ENCODE measurements around the gene SLAIN1.

The SLAIN1 gene

GRCh38 chr13:77701305-77701704, 3.8 kb downstream of the SLAIN1 start:
- in situ Hi-C loops (cut with HindIII; ENCODE audit: low pct_ligation_motif_present, low pct_unique_long_range_greater_than_20kb, low sequenced_read_pairs) = no loop called here
- DNase-seq = no peak

DNA sequence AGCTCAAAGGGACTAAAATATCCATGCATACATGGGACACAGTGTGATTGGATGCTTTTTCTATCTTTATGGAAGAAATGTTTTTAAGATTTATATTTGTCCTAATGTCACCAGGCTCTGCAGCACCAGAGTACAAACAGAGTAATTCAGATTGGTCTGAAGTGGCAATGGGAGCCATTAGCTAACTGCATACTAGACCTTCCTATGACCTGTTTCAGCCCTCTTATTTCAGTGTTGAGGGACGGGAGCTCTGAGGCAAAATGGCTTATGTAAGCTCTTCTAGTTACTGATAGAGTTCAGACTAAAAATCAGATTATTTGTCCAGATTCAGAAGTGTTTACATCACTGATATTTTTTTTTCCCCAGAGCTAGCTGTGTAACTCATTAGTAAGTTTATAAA, 4.9 kb downstream of the SLAIN1 start:
- in situ Hi-C loops (cut with HindIII; ENCODE audit: low pct_ligation_motif_present, low pct_unique_long_range_greater_than_20kb, low sequenced_read_pairs) = no loop called here
- no peak for DNase-seq

- DNase-seq = no peak
- in situ Hi-C loops (cut with HindIII; ENCODE audit: low pct_ligation_motif_present, low pct_unique_long_range_greater_than_20kb, low sequenced_read_pairs) = no loop called here
Measured at GRCh38 chr13:77703408-77703807, 5.9 kb downstream of the SLAIN1 start.

- DNase-seq = no peak
- in situ Hi-C loops (cut with HindIII; ENCODE audit: low pct_ligation_motif_present, low pct_unique_long_range_greater_than_20kb, low sequenced_read_pairs) = no loop called here
Measured at GRCh38 chr13:77714119-77714755, 16.8 kb downstream of the SLAIN1 start.

GRCh38 chr13:77715233-77715891, 17.9 kb downstream of the SLAIN1 start:
- DNase-seq = no peak
- in situ Hi-C loops (cut with HindIII; ENCODE audit: low pct_ligation_motif_present, low pct_unique_long_range_greater_than_20kb, low sequenced_read_pairs) = no loop called here

DNA sequence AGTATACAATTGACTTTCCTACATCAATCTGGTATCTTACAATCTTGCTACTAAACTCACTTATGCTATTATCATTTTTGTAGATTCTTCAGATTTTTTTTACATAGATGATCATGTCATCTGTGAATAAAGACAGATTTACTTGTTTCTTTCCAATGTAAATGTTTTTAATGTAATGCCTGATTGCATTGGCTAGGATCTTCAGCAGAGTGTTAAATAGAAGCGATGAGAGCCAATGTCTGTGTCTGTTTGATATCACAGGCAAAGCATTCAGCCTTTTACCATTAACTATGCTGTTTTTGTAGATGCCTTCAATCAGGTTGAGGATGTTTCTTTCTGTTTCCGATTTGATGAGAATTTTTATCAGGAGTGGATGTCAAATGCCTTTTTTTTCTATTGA, 19.2 kb downstream of the SLAIN1 start:
- in situ Hi-C loops (cut with HindIII; ENCODE audit: low pct_ligation_motif_present, low pct_unique_long_range_greater_than_20kb, low sequenced_read_pairs) = no loop called here
- DNase-seq = no peak

- in situ Hi-C loops (cut with HindIII; ENCODE audit: low pct_ligation_motif_present, low pct_unique_long_range_greater_than_20kb, low sequenced_read_pairs) = no loop called here
- no peak for DNase-seq
Measured at GRCh38 chr13:77717508-77717907, 20.0 kb downstream of the SLAIN1 start.

DNA sequence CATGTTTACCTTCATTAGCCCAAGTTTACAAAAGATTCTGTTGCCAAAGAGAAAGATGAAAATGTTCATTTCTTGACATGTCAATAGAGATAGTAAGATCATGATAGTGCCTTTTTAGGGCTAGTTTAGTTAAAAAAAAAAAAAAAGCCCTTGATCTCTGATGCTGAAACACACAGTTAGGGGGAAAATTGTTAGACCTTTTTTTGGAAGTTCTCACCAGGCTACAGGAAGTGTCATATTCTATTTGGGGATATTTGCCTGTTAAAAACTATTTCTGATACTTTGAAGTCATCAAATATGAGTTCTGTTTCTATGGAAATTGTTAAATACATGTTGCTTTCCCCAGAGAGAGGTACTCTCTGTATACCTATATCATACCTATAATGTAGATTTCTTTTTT, 21.6 kb downstream of the SLAIN1 start:
- in situ Hi-C loops (cut with HindIII; ENCODE audit: low pct_ligation_motif_present, low pct_unique_long_range_greater_than_20kb, low sequenced_read_pairs) = no loop called here
- DNase-seq = no peak

DNA sequence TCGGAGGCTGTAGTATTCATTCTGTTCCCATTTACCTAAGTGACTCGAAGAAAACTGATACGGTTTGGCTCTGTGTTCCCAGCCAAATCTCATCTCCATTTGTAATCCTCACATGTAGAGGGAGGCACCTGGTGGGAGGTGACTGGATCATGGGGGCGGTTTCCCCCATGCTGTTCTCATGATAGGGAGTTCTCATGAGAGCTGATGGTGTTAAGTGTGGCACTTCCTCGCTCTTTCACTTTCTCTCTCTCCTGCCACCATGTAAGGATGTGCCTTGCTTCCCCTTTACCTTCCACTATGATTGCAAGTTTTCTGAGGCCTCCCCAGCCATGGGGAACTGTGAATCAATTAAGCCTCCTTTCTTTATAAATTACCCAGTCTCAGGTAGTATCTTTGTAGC, 23.5 kb downstream of the SLAIN1 start:
- DNase-seq = no peak
- in situ Hi-C loops (cut with HindIII; ENCODE audit: low pct_ligation_motif_present, low pct_unique_long_range_greater_than_20kb, low sequenced_read_pairs) = no loop called here

GRCh38 chr13:77724092-77724491, 26.6 kb downstream of the SLAIN1 start:
- in situ Hi-C loops (cut with HindIII; ENCODE audit: low pct_ligation_motif_present, low pct_unique_long_range_greater_than_20kb, low sequenced_read_pairs) = no loop called here
- no peak for DNase-seq

GRCh38 chr13:77725071-77725470, 27.6 kb downstream of the SLAIN1 start:
- no peak for DNase-seq
- in situ Hi-C loops (cut with HindIII; ENCODE audit: low pct_ligation_motif_present, low pct_unique_long_range_greater_than_20kb, low sequenced_read_pairs) = no loop called here

DNA sequence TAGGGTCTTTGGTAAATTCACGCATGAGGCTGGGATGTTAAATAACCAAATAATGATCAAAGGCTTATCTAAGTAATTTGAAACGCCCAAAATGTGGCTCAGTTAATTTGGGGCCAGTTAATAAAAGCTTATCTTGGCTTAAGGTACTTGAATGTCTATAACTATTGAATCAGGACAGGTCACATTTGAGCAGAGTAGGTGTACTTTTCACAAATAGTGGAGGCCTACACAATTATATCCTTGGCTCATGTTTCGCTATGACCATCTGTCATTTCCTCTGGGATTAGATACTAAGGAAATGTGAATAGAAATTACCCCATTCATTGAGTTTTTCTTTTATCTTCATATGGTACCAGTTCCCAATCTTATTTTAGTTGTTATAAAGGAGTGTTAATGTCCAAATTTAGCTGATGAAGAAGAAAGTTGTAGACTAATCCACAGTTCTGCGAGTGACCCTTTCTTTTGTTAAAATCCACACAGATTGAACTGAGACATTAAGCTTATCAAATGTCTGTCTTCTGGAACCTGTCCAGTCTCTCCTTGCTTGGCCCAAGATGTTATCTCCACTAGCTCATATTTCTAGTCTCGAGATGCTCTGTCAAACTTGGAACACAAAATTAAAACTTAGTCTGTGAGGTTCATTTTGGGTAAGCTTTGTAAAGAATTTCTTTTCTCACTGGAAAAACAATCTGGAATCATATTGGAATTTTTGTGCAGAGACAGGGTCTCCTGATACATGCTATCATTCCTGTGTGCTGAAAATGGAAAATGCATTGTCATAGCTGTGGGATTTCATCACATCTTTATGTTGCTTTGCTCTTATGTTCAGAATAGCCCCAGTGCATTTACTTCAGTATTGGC, 31.0 kb downstream of the SLAIN1 start:
- in situ Hi-C loops (cut with HindIII; ENCODE audit: low pct_ligation_motif_present, low pct_unique_long_range_greater_than_20kb, low sequenced_read_pairs) = no loop called here
- no peak for DNase-seq

GRCh38 chr13:77729502-77730221, 32.2 kb downstream of the SLAIN1 start:
- in situ Hi-C loops (cut with HindIII; ENCODE audit: low pct_ligation_motif_present, low pct_unique_long_range_greater_than_20kb, low sequenced_read_pairs) = no loop called here
- no peak for DNase-seq

GRCh38 chr13:77730572-77730971, 33.1 kb downstream of the SLAIN1 start:
- DNase-seq = no peak
- in situ Hi-C loops (cut with HindIII; ENCODE audit: low pct_ligation_motif_present, low pct_unique_long_range_greater_than_20kb, low sequenced_read_pairs) = no loop called here

- no peak for DNase-seq
- in situ Hi-C loops (cut with HindIII; ENCODE audit: low pct_ligation_motif_present, low pct_unique_long_range_greater_than_20kb, low sequenced_read_pairs) = no loop called here
Measured at GRCh38 chr13:77732287-77732686, 34.8 kb downstream of the SLAIN1 start.

DNA sequence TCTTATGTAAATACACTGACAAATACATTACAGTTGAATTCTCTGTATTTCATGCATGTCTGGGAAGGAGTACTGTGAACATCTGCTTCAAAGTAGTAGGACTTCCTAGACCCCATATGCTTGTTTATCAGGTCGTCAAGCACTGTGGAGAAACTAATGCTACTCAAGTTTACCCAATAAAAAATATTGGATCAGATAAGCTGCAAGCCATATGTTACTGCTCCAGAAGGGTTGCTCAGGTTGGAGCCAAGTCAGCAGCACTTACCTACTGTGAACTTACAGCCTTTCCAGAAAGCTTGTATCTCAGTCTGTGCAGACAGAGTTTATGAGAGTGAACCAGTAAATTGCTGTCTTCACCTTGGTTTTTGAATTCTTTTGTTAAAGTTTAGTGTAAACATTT, 36.2 kb downstream of the SLAIN1 start:
- no peak for DNase-seq
- in situ Hi-C loops (cut with HindIII; ENCODE audit: low pct_ligation_motif_present, low pct_unique_long_range_greater_than_20kb, low sequenced_read_pairs) = no loop called here

GRCh38 chr13:77737583-77738200, 40.2 kb downstream of the SLAIN1 start:
- DNase-seq = no peak
- in situ Hi-C loops (cut with HindIII; ENCODE audit: low pct_ligation_motif_present, low pct_unique_long_range_greater_than_20kb, low sequenced_read_pairs) = no loop called here

GRCh38 chr13:77740097-77740735, 42.7 kb downstream of the SLAIN1 start:
- in situ Hi-C loops (cut with HindIII; ENCODE audit: low pct_ligation_motif_present, low pct_unique_long_range_greater_than_20kb, low sequenced_read_pairs) = no loop called here
- no peak for DNase-seq
